GM12872 (cell line): ENCODE results near the gene KPNA3.

Source experiments
- TF ChIP-seq, protein P1 (sequence below): IDR thresholded peaks from 3 replicates; pipeline ENCODE4 v1.5.1; 2011; ENCODE audit warnings: low read depth, mild to moderate bottlenecking, low read length, moderate library complexity; ENCODE audit not compliant: insufficient read depth

Gene KPNA3

GRCh38 chr13:49649963-49650312 lies 142.5 kb downstream of the KPNA3 start:
- TF ChIP-seq, protein P1, sequence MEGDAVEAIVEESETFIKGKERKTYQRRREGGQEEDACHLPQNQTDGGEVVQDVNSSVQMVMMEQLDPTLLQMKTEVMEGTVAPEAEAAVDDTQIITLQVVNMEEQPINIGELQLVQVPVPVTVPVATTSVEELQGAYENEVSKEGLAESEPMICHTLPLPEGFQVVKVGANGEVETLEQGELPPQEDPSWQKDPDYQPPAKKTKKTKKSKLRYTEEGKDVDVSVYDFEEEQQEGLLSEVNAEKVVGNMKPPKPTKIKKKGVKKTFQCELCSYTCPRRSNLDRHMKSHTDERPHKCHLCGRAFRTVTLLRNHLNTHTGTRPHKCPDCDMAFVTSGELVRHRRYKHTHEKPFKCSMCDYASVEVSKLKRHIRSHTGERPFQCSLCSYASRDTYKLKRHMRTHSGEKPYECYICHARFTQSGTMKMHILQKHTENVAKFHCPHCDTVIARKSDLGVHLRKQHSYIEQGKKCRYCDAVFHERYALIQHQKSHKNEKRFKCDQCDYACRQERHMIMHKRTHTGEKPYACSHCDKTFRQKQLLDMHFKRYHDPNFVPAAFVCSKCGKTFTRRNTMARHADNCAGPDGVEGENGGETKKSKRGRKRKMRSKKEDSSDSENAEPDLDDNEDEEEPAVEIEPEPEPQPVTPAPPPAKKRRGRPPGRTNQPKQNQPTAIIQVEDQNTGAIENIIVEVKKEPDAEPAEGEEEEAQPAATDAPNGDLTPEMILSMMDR = no peak
